ENCODE data around the gene MAP2. TPM values are rescaled to one million over a fixed set of nuclear protein-coding genes. Genes with fewer than 3 reads are reported as not detected.
"Not testable (repeated sequence)": the region's sequence is repeated elsewhere in the genome, so short reads cannot be mapped to it uniquely, and the experiment has no call there.

The MAP2 gene
- total RNA-seq, 1 experiment from 2014 or later, result 3.4 TPM

DNA sequence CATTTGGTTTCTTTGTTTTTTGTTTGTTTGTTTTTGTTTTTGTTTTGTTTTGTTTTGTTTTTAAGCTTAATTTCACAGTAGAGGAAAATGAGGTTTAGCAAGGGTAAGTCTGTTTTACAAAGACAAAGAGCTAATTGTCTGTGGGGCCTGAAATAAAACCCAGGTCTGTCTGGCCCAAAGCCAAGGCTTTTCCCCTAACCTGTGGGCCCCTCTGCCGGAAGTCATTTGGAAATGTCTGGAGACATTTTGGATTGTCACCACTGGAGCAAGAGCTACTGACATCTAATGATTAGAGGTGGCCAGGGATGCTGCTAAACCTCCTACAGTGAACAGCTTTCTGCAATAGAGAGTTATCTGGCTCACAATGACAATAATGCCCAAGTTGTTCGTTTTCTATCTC is 167.2 kb downstream of the MAP2 start:
- DNase-seq (ENCODE audit: low read depth), result no peak

DNA sequence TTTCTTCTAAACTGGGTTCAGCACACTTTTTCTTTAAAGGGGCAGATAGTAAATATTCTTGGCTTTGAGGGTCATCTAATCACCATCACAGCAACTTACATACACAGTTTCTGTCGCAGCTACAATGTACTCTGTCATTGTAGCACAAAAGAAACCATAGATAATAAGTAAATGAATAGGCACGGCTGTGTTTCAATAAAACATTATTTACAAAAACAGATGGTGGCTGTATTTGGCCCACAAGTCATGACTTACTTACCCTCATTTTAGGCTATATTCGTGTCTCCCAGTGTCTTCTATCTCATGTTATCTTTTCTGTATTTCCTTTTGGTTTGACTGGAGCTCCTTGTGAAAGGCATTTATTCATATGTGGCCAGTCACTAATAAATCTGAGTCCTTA is 168.3 kb downstream of the MAP2 start:
- no peak for DNase-seq (ENCODE audit: low read depth)

DNA sequence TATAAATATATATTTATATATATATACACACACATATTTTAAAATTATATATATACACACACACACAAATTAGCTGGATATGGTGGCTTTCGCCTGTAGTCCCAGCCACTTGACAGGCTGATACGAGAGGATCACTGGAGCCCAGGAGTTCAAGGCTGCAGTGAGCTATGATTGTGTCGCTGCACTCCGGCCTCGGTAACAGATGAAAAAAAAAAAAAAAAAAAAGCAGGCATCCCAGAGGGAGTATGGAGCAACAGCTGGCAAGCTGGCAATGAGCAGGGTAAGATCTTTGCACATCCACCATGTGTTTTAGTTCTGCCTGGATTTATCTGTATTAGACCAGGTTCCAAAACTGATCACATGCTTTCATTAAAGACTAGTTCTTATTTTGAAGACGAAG is 170.1 kb downstream of the MAP2 start:
- DNase-seq (ENCODE audit: low read depth), result no peak

DNA sequence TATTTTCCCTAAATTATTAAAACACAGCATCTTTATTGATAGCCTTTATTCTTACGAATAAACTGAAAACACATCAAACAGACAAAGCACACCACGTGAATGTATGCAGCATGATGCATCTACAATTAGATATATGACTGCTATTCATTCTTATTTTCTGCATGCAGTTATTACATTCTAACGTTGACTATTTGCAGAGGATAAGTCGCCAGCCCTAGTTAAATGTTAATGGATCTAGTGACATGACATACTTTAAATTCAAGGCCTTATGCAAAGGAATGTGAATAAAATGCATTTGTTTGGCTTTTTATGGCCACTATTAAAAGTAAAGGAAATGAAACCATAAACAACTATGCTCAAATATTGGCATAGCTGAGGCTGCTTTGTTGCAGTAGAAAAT is 172.4 kb downstream of the MAP2 start:
- no peak for DNase-seq (ENCODE audit: low read depth)

DNA sequence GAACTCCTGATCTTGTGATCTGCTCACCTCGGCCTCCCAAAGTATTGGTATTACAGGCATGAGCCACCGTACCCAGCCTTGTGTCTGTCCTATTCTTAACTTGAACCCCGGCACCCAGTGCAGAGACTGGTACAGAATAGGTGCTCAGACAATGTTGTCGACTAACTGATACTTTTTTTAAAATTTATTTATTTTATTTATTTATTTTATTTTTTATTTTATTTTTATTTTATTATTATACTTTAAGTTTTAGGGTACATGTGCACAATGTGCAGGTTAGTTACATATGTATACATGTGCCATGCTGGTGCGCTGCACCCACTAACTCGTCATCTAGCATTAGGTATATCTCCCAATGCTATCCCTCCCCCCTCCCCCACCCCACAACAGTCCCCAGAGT is 174.4 kb downstream of the MAP2 start:
- DNase-seq (ENCODE audit: low read depth), result not testable (repeated sequence)

DNA sequence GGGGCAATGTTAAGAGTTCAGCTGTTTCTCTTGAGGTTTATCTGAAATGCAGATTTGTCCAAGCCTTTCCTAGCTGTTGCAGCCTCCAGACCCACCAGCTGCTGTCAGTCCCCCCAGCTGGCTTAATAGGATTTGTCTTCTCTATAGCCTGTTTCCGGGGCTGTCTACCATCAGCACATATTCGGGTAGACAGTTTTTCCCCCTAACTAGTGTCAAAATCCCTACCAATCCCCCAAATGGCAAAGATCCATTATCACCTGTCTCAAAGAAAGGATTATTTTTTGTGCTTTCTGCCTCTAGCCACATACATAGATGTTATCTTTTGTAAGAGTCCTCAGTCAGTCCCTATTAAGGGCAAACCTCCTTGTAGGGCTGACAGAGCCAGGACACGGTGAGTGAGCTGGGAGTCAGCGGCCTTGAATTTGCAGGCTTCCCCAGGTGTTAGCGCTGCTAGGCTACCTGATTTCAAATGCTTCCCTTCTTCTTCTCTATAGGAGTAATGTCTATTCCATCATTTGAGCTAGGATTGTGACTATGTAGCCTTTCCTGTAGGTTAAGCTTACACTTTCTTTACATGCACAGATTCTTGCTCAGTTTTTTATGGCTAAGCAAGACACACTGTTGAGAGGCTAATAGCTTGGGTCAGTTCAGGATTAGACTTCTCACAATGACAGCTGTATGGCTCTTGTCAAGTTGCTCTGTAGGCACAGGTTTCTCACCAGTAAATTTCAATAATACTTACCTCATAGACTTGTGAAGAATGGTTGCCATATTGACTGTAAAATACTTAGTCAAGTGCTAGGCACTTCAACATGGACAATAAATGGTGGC is 176.7 kb downstream of the MAP2 start:
- DNase-seq (ENCODE audit: low read depth), result no peak

DNA sequence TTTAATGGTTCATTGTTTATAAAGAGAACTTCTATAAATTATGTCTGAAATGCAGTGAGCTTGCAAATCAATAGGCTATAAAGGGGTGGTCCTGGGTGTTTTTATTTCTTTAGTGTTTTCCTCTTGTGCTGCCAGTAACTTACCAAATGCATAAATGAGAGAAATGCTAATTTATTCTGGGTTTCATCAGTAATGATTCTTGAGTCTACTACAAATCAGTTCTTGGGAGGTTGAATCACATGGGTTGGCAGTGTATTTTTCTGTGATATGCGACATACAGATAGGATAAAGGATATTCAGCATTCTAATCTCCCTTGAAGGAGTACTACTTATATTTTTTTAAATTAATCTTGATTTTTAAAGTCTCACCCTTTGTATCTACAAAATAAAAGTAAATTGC is 177.7 kb downstream of the MAP2 start:
- DNase-seq (ENCODE audit: low read depth), result no peak

DNA sequence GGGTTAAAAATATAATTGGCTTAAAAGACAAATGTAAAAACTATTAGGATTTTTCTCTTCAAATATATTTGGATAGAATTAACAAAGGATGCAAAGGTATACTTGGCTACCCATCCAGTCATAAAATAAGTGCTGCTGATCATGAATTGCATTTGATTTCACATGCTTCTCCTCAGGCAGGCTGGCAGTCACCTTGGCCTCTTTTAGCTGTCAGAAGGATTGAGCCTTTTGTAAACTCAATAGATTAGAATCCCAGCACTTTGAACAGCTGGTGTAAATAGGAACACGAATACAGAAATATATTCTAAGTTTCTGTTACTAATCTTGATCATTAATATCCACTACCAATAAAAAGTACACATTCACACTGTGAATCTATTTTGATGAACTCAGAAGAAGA is 178.4 kb downstream of the MAP2 start:
- DNase-seq (ENCODE audit: low read depth), result no peak

DNA sequence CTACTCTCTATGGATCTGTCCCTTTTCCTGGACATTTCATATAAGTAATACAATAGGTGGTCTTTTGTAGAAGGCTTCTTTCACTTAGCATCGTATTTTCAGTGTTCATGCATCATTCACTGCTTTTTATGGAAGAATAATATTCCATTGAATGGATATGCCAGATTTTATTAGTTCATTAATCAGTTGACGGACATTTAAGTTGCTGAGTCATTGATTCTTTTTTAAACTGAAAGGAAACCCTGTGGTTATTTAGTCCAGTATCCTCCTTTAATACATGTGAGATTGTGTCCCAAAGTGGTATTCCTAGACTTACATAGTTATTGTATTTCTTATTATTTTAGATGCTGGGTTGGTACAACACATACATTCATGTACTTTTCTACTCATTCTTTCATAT is 185.7 kb downstream of the MAP2 start:
- no peak for DNase-seq (ENCODE audit: low read depth)

DNA sequence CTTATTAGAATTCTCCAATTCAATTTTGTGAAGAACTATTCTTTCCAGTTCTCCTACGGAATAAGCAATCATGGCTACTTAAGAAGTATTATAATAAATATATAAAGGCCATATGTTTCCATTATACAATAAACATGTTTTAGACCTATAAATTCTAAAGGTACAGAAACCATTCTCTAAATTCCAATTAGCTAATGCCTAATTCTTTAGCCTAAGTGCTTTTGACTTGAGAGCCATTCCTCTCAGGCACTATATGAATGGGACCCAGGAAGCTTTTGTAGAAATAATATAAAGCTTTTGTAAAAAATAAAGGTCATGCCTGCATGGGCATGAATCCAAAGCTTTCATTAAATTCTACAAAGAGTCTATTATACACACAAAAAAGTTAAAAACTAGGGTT is 186.8 kb downstream of the MAP2 start:
- no peak for DNase-seq (ENCODE audit: low read depth)

DNA sequence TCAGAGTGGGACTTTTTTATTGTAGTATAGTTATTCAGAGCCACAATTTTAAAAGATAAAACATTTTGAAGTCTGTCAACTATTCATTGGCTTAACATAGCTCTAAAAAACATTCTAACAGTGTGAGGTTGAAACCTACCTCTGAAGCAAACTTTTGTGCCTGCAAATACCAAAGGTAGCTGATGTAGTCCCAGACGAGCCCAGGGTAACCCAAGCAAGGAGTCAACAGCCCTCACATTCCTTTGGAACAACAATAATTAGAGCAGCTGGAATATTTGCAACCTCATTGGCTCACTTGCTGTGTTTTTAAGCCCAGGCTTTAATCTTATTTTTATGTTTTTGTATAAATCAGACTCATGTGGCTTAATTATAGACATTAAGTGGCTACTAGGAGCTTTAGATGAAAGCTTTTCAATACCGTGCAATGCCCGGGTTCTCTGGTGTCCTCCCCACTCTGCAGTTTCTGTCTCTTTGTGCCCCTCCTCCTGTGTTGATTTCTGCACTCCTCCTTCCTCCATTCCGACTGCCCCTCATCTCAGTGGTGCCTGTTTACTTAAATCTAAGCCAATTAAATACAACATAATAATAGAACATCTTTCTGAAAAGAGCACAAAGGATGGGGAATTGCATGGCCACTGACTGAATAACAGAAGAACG is 189.9 kb downstream of the MAP2 start:
- DNase-seq (ENCODE audit: low read depth), result no peak

DNA sequence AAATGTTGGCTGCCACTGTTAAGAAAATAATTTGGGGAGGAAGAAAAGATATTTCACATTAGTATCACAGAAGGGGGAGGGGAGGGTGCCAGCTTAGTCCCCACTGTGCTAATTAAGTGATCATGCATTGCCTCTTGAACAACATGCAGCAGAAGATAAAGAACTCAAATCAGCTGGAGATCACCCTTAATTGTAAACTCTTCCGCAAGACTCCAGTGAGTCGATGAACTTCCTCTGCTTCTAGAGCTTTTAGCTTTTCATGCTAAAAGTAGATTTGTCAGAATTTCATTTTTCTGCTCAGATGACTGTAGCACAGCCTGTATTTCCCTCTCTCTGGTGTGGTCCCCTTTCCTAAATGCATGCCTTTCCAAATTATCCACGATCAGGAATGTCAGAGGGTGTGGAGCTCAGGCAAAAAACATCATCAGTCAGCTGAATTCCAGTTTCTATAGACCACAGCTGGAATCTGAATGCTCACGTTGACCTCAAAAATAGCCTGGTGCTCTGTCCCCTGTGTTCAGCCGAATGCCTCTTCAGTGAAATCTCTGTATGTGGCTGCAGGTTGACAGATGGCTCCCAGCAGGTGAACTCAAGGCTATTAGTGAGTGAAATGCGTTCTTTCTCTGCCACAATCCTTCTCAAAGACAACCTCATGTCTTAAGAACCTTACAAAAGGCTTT is 191.0 kb downstream of the MAP2 start:
- no peak for DNase-seq (ENCODE audit: low read depth)

DNA sequence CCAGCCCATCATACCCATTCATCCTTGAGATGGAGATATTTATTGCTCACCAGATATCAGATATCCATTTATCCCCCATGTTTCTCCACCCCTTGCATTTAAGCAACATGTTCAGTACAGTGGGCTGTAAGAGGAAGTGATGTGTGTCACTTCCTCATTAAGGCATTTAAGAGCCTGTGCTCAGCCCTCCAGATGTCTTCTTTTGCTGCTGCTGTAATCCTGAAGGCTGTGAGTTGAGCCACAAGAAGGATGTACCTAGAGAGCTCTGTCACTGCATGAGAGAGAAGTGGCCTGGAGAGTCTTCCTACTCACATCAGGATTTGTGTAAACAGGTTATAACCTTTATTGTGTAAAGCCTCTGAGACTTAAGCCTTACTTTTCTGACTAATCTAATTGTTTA is 195.9 kb downstream of the MAP2 start:
- peak; percentile 27 for DNase-seq (ENCODE audit: low read depth)

DNA sequence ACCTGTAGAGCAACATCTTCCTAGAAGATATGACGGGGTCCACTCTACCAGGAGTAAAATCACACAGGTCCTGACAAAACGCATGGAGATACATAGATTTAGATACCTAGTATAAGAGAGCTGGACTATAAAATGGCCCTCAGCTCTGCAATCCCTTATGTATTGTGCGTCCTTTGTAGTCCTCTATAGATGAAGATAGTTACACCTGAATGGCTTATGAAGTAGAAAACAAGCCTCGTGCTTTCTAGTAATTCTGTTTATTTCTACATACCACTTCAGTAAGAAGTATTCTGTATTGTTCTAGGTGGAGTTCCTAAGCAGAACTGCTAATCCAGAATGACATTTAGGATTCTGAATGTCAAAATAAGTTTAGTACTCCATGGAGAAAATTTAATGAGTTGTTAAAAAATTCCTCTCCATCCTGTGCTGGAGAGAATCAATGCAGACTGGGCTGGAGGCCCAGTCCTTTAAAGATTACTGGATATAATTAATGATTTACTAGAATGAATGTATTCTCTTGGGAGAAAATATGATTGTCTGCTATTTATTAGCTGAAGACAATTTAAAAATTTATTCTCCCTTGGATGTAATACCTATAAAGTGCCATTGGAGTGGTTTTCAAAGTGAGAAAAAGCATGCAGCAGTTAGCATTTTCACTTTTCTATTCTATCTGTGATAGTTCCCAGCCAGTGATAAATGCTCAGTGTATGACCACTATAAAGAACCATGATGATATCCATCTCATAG is 200.5 kb downstream of the MAP2 start:
- DNase-seq (ENCODE audit: low read depth), result no peak

DNA sequence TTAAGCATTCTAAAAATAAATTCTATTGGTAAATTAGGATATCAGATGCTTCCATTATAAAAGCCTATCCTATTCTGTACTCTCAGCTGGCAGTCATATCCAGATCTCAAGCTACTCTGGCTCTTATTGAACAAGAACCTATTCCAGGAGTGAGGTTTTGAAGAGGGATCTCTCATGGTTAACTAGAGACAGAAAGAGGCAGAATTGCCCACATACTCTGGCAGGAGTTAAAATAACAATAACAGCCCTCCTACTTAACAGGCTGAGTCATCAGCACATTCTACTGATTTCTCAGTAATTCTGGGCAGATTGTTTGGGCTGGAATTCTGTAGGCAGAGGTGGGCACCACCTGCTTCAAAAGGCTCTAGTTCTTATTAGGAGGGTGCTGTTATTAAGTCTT is 205.8 kb downstream of the MAP2 start:
- peak; percentile 52 for DNase-seq (ENCODE audit: low read depth)

DNA sequence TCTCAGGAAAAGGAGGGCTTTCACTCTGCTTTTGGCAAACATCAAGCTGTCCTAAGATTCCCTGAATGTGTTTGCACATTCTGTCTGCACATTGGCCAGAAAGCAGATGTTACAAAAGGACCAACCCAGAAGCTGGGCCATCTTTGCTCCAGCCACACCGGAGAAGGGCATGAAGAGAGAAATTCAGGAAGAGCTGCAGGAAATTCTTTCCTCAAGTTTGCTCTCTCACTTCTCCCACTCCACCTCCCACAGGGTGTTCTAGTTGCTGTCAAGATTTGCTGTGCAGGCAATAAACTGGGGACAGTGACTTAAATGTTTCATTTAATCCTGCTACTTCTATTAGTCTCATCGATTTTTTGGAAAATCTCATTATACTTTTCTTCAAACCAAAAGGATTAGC is 210.1 kb downstream of the MAP2 start:
- DNase-seq (ENCODE audit: low read depth), result no peak

DNA sequence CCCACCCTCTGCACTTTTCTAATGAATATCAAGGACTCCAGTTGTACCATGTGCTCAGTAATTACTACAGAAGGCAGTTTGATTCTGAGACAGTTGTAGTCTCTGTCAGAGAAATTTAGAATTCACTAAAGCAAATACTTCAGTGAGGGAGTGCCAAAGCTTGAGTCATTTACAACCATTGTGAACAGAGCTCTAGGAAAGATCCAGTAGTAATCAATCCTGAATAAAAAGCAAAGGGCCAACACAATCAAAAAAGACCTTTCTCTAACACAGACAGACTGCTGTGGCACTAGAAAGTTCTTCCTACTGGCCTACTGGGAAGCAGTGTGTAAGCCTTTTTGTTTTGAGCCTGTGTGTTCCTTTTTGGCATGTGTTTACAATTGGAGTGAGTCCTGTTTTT is 212.2 kb downstream of the MAP2 start:
- no peak for DNase-seq (ENCODE audit: low read depth)

DNA sequence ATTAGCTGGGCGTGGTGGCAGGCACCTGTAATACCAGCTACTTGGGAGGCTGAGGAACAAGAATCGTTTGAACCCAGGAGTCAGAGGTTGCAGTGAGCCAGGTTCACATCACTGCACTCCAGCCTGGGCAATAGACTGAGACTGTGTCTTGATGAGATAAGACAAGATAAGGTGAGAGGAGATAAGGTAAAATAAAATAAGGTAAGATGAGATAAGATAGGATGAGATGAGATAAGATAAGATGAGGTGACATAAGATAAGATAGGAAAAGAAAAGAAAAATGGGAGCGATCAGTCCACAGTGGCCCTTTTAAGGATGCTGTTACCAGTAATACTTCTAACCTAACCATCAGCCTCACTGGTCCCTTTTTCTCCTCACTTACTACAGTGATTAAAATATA is 213.4 kb downstream of the MAP2 start:
- DNase-seq (ENCODE audit: low read depth), result no peak

DNA sequence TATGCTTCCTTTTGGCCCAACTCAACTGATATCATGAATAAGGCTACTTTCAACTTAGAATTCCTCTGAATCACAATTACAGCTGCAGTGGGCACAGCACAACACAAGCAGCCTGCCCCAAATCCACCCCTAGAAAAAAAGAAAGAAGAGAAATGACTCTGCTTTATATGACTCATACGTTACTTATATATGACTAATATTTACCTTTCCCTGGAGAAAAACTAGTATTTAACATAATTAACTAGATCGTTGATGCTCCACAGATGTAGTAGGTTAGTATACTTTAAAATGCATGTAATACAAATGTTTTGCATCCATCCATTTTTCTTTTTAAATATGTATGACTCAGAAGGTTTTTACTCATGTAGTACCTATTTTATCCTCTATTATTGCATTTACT is 214.5 kb downstream of the MAP2 start:
- DNase-seq (ENCODE audit: low read depth), result peak; percentile 28

DNA sequence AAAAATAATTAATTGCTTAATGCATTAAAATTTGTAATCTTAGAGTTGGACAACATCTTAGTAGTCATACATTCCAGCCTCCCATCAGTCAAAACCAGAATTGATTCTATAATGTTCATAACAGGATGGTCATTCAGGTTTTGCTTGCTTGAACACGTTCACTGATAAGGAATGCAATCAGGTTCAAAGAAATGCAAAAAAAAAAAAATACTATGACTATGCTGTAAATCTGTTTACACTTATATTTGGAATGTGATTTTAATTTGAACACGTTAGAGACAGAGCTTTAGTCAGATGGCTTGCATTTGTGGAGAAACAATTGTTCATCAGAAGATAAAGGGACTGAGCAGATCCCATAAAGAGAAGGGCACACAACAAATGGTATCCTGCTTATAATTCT is 216.5 kb downstream of the MAP2 start:
- DNase-seq (ENCODE audit: low read depth), result no peak

DNA sequence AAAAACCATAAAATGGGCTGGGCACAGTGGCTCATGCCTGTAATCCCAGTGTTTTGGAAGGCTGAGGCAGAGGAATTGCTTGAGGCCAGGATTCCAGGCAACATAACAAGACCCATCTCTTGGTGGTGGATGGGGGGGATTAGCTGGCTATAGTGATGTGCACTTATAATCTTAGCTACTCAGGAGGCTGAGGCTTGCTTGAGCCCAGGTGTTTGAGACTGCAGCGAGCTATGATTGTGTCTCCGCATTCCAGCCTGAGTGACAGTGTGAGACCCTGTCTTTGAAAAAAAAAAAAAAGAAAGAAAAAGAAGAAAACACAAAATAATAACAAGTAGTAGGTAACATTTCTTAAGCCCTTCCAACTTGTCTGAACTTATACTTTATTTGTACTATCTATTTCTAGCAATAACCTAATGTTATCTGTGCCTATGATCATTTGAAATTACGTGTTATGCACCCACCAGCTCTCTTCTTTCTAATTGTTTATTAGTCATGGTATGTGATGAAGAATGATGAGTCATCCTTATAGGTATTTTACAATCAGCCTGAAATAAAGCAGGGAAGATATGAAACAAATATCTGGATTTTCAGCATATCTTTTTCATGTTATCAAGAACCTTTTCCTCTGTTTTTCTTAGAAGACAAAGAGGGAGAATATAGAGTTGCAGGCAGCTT is 218.4 kb downstream of the MAP2 start:
- peak; percentile 31 for DNase-seq (ENCODE audit: low read depth)

DNA sequence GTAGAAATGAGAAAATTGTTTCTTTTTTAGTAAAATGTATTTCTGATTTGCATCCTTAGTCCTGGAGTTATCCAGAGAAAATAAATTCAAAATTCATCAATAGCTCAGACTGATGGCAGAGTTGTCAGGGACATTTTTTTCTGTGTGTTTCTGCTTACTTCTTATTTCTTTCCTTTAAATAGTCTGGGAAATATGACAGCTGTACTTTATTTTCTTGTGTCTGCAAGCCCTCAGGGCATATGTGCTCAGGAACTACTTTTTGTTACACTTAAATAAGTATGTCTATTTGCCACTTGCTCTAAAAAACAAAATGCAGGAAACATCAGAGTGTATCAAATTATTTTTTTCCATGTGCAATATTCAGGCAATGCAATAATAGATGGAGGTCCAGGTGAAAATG is 221.0 kb downstream of the MAP2 start:
- peak; percentile 9 for DNase-seq (ENCODE audit: low read depth)

Data from M059J (cell line).